ENCODE measurements around the gene HILPDA.
"Not testable (repeated sequence)": the region's sequence is repeated elsewhere in the genome, so short reads cannot be mapped to it uniquely, and the experiment has no call there.

Gene HILPDA

GRCh38 chr7:128431754-128432153 lies 23.9 kb upstream of the HILPDA start:
- DNase-seq (ENCODE audit: low spot score): no peak

- no peak for DNase-seq (ENCODE audit: low spot score)
Observed at GRCh38 chr7:128434413-128435326, 21.0 kb upstream of the HILPDA start.

- DNase-seq (ENCODE audit: low spot score): no peak
Observed at GRCh38 chr7:128435327-128435686, 20.4 kb upstream of the HILPDA start.

GRCh38 chr7:128437426-128438332 lies 18.0 kb upstream of the HILPDA start:
- no peak for DNase-seq (ENCODE audit: low spot score)

GRCh38 chr7:128442356-128442755 lies 13.3 kb upstream of the HILPDA start:
- no peak for DNase-seq (ENCODE audit: low spot score)

- DNase-seq (ENCODE audit: low spot score): no peak
Observed at GRCh38 chr7:128443831-128444600, 11.7 kb upstream of the HILPDA start.

DNA sequence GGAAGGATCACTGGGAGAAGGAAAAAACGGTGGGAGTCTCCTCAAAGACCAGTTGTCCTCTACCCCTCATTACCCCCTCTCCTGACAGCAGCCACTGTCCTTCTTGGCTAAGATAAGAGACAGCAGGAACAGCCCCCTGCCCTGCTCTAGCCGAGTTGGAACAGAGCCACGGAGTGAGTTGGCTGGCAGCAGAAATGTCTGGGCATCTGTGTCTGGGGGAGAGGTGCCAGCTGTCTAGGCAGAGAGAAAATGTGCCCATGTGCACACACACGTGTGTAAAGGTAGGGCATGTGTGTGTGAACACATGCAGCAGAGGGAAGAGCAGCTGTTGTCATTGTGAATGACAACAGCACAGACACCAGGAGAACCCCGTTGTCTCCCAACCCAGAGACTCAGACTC lies 9.4 kb upstream of the HILPDA start:
- no peak for DNase-seq (ENCODE audit: low spot score)

- DNase-seq (ENCODE audit: low spot score): no peak
Observed at GRCh38 chr7:128447941-128448564, 7.6 kb upstream of the HILPDA start.

- DNase-seq (ENCODE audit: low spot score): no peak
Observed at GRCh38 chr7:128448751-128449302, 6.9 kb upstream of the HILPDA start.

DNA sequence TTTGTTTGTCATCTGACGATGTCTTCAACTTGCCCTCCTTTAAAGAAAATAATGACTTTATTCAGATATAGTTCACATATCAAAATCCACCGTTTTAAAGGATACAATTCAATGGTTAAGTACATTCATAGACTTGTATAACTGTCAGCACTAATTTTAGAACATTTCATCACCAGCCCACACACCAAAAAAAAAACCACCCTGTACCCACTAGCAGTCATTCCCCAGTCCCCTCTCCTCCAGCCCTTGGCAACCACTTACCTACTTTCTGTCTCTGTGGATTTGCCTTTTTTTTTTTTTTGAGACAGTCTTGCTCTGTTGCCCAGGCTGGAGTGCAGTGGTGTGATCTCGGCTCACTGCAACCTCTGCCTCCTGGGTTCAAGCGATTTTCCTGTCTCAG lies 5.3 kb upstream of the HILPDA start:
- no peak for DNase-seq (ENCODE audit: low spot score)

DNA sequence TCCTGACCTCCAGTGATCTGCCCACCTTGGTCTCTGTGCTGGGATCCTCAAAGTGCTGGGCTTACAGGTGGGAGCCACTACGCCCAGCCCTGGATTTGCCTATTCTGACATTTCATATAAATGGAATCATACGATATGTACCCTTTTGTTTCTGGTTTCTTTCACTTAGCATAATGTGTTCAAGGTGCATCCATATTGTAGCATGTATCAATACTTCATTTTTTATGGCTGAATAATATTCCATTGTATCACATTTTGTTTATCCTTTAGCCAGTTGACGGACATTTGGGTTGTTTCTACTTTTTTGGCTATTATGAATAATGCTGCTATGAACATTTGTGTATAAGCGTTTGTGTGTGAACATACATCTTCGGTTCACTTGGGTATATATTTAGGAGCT lies 4.8 kb upstream of the HILPDA start:
- no peak for DNase-seq (ENCODE audit: low spot score)

GRCh38 chr7:128452552-128452951 lies 3.1 kb upstream of the HILPDA start:
- no peak for DNase-seq (ENCODE audit: low spot score)

- DNase-seq (ENCODE audit: low spot score): no peak
Observed at GRCh38 chr7:128453836-128454804, 1.6 kb upstream of the HILPDA start.

- no peak for DNase-seq (ENCODE audit: low spot score)
Observed at GRCh38 chr7:128454808-128455542, 703 bp upstream of the HILPDA start.

GRCh38 chr7:128456255-128456725 lies 612 bp downstream of the HILPDA start:
- no peak for DNase-seq (ENCODE audit: low spot score)

GRCh38 chr7:128457385-128457784 lies 1.7 kb downstream of the HILPDA start:
- DNase-seq (ENCODE audit: low spot score): not testable (repeated sequence)

DNA sequence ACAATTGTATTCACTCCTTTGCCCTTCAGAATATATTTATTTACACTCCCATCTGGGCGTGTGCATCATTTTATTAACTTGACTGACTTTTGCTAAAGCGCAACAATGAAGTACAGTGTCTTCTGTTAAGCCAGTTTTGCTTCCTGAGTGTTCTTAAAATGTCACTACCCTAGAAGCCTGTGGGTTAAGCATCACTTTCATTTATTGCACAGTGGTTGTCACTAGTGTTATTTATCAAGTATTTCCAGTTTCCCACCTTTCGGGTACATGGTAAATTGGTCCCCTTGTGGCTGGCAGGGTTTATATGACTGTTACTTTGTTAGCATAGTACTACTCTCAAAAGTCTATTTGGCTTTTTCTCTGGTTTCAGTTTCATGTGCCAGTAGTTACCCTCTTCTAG lies 3.3 kb downstream of the HILPDA start:
- DNase-seq (ENCODE audit: low spot score): no peak

DNA sequence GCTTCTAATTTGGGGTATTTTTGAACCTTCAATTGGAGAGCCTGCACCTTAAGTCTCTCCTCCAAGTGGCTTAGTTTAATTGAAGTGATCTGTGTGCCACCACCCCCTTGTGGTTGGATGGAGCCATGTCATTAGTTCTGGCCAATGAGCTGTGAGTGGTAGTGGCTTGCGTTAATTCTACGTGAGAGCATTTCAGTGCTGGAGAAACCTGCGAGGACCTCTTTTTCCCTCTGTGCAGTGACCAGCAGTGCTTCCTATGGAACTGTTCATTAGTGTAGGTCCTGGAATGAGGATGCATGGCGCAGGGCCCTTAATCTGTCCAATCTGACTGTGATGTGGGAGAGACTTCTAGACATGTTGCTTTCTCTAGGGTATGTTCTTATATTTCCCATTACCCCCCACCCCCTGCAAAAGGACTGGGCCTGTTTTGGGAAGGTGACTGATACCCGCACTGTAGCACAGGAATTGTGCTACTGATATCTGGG lies 3.8 kb downstream of the HILPDA start:
- peak; percentile 56 for DNase-seq (ENCODE audit: low spot score)

DNA sequence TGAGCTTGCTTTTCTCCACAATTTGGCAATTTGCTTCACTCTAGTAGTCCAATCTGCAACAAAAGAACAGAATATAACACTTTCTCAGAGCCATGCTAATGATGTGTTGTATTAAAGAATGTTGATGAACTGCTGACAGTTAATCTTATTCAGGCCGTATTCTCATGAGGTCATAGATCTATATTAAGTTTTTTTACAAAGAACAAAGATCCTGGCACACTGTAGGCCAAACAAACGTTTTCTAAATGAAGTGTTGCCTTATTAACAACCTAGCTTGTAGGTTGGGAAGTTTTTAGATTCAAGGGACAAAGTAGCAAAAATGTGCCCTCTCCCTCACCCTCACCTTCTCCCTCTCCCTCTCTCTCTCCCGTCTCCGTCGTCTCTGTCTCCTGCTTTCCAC lies 6.8 kb downstream of the HILPDA start:
- DNase-seq (ENCODE audit: low spot score): no peak

All from HuH-7.5 (cell line).